ENCODE data around the gene ETV4.
"Not testable (repeated sequence)": the region's sequence is repeated elsewhere in the genome, so short reads cannot be mapped to it uniquely, and the experiment has no call there.

Gene ETV4

DNA sequence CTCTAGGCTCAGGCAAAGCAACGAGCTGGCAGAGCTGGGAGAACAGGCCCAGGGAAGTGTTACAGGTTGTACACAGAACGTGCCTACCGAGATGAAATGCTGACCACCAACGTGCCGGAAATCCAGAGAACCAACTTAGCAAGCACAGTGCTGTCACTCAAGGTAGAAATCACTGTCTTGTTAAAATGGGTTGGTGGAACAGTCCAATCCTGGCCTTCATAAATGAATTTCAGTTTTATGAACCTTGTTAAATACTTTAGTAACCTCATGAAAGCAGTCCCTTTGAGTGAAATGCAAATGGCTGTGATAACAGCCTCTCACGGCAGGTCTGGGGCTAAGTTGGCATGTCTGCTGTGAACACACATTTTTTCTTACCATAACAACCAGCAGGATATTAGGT, 29.0 kb downstream of the ETV4 start:
- DNase-seq, result no peak
- no peak overlapping the region for H3K27ac ChIP-seq (ENCODE audit: insufficient read depth, low read length, poor library complexity, severe bottlenecking)

DNA sequence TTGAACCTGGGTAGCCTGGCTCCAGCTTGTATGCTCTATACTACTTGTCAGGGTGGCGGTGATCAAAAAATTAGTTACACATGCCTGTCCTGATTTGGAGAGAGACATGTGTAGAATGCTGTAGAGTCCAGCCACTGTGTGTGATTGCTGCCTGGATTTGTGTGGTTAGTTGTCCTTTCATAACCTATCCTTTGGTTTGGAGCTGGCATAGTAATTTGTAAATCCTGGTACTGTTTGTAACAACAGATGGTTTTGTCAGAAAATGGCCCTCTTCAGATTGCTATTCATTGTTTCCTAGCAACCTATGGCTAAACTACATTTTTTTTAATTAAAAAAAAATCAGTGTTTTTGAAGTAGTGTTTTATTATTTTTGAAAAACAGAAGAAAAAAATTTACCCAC, 30.5 kb downstream of the ETV4 start:
- Histone ChIP-seq H3K36me3 (ENCODE audit: control insufficient read depth, insufficient read depth, low read length) (peaks cover 70% of the 10 kb centered on the region), H3K27ac (ENCODE audit: insufficient read depth, low read length, poor library complexity, severe bottlenecking) (no peak overlapping the region), H3K27me3 (replicated peaks; ENCODE audit: control insufficient read depth, insufficient read depth, low read length, poor library complexity, severe bottlenecking) (no peaks in the 10 kb centered on the region), H3K4me3 (ENCODE audit: insufficient read depth, low read depth, low read length, poor library complexity, severe bottlenecking) (no peak overlapping the region), H3K4me1 (ENCODE audit: control insufficient read depth, insufficient read depth, low read length, poor library complexity, severe bottlenecking) (no peaks in the 10 kb centered on the region), H3K9me3 (ENCODE audit: control insufficient read depth, low read length) (no peaks in the 10 kb centered on the region)
- no peak for DNase-seq

More for the DNA sequence above, 29.0 kb downstream of the ETV4 start:
- H3K27me3 ChIP-seq (replicated peaks; ENCODE audit: control insufficient read depth, insufficient read depth, low read length, poor library complexity, severe bottlenecking), result no peaks in the 10 kb centered on the region
- H3K9me3 ChIP-seq (ENCODE audit: control insufficient read depth, low read length), result no peaks in the 10 kb centered on the region
- H3K36me3 ChIP-seq (ENCODE audit: control insufficient read depth, insufficient read depth, low read length), result peaks cover 82% of the 10 kb centered on the region
- no peak overlapping the region for H3K4me3 ChIP-seq (ENCODE audit: insufficient read depth, low read depth, low read length, poor library complexity, severe bottlenecking)
- H3K4me1 ChIP-seq (ENCODE audit: control insufficient read depth, insufficient read depth, low read length, poor library complexity, severe bottlenecking), result no peaks in the 10 kb centered on the region

DNA sequence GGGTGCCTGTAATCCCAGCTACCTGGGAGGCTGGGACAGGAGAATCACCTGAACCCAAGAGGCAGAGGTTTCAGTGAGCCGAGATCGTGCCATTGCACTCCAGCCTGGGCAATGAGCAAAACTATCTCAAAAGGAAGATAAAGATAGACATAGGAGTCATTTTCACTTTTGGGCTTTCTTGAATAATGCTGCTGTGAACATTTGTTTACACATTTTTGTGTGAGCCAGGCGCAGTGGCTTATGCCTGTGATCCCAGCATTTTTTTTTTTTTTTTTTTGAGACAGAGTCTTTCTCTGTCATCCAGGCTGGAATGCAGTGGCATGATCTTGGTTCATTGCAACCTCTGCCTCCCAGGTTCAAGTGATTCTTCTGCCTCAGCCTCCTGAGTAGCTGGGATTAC, 34.9 kb downstream of the ETV4 start:
- not testable (repeated sequence) for DNase-seq; H3K27ac ChIP-seq (ENCODE audit: insufficient read depth, low read length, poor library complexity, severe bottlenecking); H3K27me3 ChIP-seq (replicated peaks; ENCODE audit: control insufficient read depth, insufficient read depth, low read length, poor library complexity, severe bottlenecking); H3K9me3 ChIP-seq (ENCODE audit: control insufficient read depth, low read length); H3K4me1 ChIP-seq (ENCODE audit: control insufficient read depth, insufficient read depth, low read length, poor library complexity, severe bottlenecking); H3K4me3 ChIP-seq (ENCODE audit: insufficient read depth, low read depth, low read length, poor library complexity, severe bottlenecking)
- H3K36me3 ChIP-seq (ENCODE audit: control insufficient read depth, insufficient read depth, low read length), result peaks cover 73% of the 10 kb centered on the region

DNA sequence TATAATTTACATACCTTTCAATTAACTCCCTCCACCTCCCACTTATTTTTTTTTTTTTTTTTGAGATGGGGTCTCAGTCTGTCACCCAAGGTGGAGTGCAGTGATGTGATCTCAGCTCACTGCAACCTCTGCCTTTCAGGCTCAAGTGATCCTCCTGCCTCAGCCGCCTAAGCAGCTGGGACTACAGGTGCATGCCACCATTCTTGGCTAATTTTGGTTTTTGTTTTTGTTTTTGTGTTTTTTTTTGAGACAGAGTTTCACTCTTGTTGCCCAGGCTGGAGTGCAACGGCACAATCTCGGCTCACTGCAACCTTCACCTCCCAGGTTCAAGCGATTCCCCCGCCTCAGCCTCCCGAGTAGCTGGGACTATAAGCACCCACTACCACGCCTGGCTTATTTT, 36.7 kb downstream of the ETV4 start:
- not testable (repeated sequence) for H3K4me1 ChIP-seq (ENCODE audit: control insufficient read depth, insufficient read depth, low read length, poor library complexity, severe bottlenecking); H3K4me3 ChIP-seq (ENCODE audit: insufficient read depth, low read depth, low read length, poor library complexity, severe bottlenecking); H3K27me3 ChIP-seq (replicated peaks; ENCODE audit: control insufficient read depth, insufficient read depth, low read length, poor library complexity, severe bottlenecking); DNase-seq; H3K27ac ChIP-seq (ENCODE audit: insufficient read depth, low read length, poor library complexity, severe bottlenecking); H3K9me3 ChIP-seq (ENCODE audit: control insufficient read depth, low read length)
- peaks cover 76% of the 10 kb centered on the region for H3K36me3 ChIP-seq (ENCODE audit: control insufficient read depth, insufficient read depth, low read length)

DNA sequence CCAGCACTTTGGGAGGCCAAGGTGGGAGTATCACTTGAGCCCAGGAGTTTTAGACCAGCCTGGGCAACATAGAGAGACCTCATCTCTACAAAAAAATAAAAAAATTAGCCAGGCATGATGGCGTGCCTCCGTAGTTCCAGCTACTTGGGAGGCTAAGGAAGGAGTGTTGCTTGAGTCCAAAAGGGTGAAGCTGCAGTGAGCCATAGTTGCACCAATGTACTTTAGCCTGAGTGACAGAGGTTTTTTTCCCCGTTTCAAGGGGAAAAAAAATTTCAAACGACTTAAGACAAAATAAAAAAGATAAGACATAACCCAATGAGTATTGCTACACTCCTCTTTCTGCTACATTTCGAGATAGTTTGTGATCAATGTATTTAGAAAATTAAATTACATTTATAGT, 55.5 kb downstream of the ETV4 start:
- H3K27me3 ChIP-seq (replicated peaks; ENCODE audit: control insufficient read depth, insufficient read depth, low read length, poor library complexity, severe bottlenecking), result no peaks in the 10 kb centered on the region
- no peaks in the 10 kb centered on the region for H3K4me1 ChIP-seq (ENCODE audit: control insufficient read depth, insufficient read depth, low read length, poor library complexity, severe bottlenecking)
- peaks cover 55% of the 10 kb centered on the region for H3K36me3 ChIP-seq (ENCODE audit: control insufficient read depth, insufficient read depth, low read length)

DNA sequence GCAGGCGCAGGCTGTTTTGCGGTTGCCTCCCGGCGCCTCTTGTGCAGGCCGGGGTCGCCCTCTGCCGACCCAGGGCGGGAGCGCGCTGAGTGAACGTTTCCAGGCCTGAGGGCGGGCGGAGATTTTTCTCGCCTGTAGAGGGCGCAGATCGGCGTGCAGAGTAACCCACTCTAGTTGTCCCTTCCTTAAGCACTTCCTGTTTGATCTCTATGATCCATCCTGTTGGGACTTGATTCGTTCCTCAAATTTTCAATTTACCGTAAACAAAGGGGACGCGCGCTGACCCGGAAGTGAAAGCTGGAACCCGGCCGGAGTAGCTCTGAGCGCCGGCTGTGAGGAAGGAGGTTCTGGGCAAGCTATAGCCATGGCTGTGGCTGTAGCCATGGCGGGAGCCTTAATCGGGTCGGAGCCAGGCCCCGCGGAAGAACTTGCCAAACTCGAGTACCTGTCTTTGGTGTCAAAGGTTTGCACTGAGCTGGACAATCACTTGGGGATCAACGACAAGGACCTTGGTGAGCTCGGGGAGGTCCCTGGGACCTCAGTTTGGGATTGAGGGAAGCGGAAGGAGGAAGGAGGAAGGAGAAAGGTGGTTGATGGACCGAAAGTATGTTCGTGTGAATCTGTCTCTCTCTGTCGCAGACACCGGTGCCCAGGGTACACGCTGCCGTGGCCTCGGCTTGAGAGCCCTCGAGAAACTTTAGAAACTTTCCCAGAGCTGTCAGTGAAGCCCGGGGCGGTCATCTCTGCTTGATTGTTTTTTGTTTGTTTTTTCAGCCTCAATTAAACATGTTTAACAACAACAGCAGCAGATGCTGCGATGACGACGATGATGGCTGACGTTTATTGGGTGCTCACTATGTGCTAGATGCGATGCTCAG, 62.2 kb downstream of the ETV4 start, which contains the start of gene DHX8:
Gene DHX8 (plus strand): TSS at position 302 of the 878 bp plus-strand sequence. CDS start 63 bp downstream, at position 365.
- H3K27me3 ChIP-seq (replicated peaks; ENCODE audit: control insufficient read depth, insufficient read depth, low read length, poor library complexity, severe bottlenecking), result no peaks in the 10 kb centered on the region
- peak within 1 kb of the TSS; percentile 84 for H3K27ac ChIP-seq (ENCODE audit: insufficient read depth, low read length, poor library complexity, severe bottlenecking)
- H3K4me3 ChIP-seq (ENCODE audit: insufficient read depth, low read depth, low read length, poor library complexity, severe bottlenecking), result peak within 1 kb of the TSS; percentile 93
- H3K9me3 ChIP-seq (ENCODE audit: control insufficient read depth, low read length), result no peaks in the 10 kb centered on the region
- no peaks in the 10 kb centered on the region for H3K36me3 ChIP-seq (ENCODE audit: control insufficient read depth, insufficient read depth, low read length)
- DNase-seq, result peak; percentile 97
- peaks cover 10% of the 10 kb centered on the region for H3K4me1 ChIP-seq (ENCODE audit: control insufficient read depth, insufficient read depth, low read length, poor library complexity, severe bottlenecking)

More for the DNA sequence above, 55.5 kb downstream of the ETV4 start:
- no peak overlapping the region for H3K4me3 ChIP-seq (ENCODE audit: insufficient read depth, low read depth, low read length, poor library complexity, severe bottlenecking)
- no peak overlapping the region for H3K27ac ChIP-seq (ENCODE audit: insufficient read depth, low read length, poor library complexity, severe bottlenecking)
- no peak for DNase-seq
- no peaks in the 10 kb centered on the region for H3K9me3 ChIP-seq (ENCODE audit: control insufficient read depth, low read length)

DNA sequence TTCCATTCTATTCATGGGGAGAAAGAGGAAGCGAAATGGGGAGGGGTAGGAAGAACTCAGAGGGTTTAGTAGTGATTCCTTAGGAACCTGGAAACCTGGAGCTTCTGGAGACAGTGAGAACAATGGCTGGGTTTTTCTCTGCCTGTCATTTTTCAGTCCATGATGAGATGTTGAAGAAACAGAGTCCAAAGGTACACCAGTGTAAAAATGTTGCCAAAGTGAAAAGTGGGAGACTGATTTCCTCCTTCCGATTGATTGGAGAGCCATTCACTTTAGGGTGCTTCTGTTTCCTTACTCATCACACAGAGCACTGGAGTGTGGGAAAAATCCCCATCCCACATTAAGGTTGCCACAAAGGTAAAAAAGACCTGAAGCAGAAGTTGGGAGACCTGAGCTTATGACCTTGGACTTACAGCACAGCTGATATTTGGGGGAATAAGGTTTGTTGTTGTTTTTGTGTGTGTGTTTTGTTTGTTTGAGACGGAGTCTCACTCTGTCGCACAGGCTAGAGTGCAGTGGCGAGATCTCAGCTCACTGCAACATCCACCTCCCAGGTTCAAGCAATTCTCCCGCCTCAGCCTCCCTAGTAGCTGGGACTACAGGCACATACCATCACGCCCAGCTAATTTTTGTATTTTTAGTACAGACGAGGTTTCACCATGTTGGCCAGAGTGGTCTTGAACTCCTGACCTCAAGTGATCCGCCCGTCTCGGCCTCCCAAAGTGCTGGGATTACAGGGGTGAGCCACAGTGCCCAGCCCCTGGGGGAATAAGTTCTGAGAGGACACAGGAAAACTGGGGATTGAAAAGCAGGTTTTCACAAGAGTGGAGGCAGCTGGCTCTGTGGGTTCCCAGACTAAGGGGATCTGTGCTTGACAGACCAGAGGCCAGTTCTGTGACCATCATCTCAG, 63.8 kb downstream of the ETV4 start:
- H3K9me3 ChIP-seq (ENCODE audit: control insufficient read depth, low read length), result no peaks in the 10 kb centered on the region
- no peaks in the 10 kb centered on the region for H3K36me3 ChIP-seq (ENCODE audit: control insufficient read depth, insufficient read depth, low read length)
- DNase-seq, result no peak
- H3K4me3 ChIP-seq (ENCODE audit: insufficient read depth, low read depth, low read length, poor library complexity, severe bottlenecking), result no peak overlapping the region
- peaks cover 10% of the 10 kb centered on the region for H3K4me1 ChIP-seq (ENCODE audit: control insufficient read depth, insufficient read depth, low read length, poor library complexity, severe bottlenecking)
- no peak overlapping the region for H3K27ac ChIP-seq (ENCODE audit: insufficient read depth, low read length, poor library complexity, severe bottlenecking)
- no peaks in the 10 kb centered on the region for H3K27me3 ChIP-seq (replicated peaks; ENCODE audit: control insufficient read depth, insufficient read depth, low read length, poor library complexity, severe bottlenecking)

DNA sequence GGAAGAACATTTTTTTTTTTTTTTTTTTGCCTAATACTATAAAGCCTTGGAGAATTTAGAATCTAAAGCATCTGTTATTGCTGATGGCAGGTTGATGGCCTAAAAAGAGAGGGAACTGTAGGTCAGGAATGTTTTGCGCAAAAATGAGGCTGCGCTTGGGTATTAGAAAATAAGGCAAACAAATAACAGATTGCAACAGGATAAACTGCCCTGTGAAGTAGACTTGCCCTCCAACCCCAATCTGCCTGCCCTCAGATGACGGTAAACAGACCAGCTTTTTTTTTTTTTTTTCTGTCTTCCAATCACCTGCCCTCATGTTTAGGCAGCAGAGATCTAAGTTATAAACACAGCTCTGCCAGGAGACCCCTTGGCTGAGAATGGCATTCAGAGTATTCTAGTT, 66.2 kb downstream of the ETV4 start:
- Histone ChIP-seq H3K27me3 (replicated peaks; ENCODE audit: control insufficient read depth, insufficient read depth, low read length, poor library complexity, severe bottlenecking) (no peaks in the 10 kb centered on the region), H3K4me3 (ENCODE audit: insufficient read depth, low read depth, low read length, poor library complexity, severe bottlenecking) (no peak overlapping the region), H3K9me3 (ENCODE audit: control insufficient read depth, low read length) (no peaks in the 10 kb centered on the region), H3K27ac (ENCODE audit: insufficient read depth, low read length, poor library complexity, severe bottlenecking) (no peak overlapping the region), H3K36me3 (ENCODE audit: control insufficient read depth, insufficient read depth, low read length) (no peaks in the 10 kb centered on the region), H3K4me1 (ENCODE audit: control insufficient read depth, insufficient read depth, low read length, poor library complexity, severe bottlenecking) (peaks cover 7% of the 10 kb centered on the region)
- no peak for DNase-seq

Data from effector memory CD4-positive, alpha-beta T cell (primary cell).